HepG2 (cell line): ENCODE results near the gene SLC9A8. TPM values are rescaled to one million over a fixed set of nuclear protein-coding genes. Genes with fewer than 3 reads are reported as not detected.
A peak's percentile ranks its signal among the peaks of the same experiment; 100 is the strongest.

Experiments used
- ATAC-seq: fragments of 200-7000 bp; cut with Tn5 transposase; 3 replicates; pipeline ENCODE4 v1.9.1; 2020; ENCODE audit warnings: mild to moderate bottlenecking, moderate library complexity
- BruUV-seq: library from RNA; stranded (reverse); fragments of 400-500 nt; replicated peaks from 2 replicates; lab custom pipeline; 2021; lab: Mats Ljungman, UMichigan
- CTCF ChIA-PET: fragments of 300-600 bp; formaldehyde crosslinking; extraction: SDS; loops from one replicate; lab custom pipeline; 2021; ENCODE audit warnings: low total read pairs, inconsistent platforms, low intra/inter-chr PET ratio; lab: Yijun Ruan, JAX
- POLR2A ChIA-PET: fragments of 350-600 bp; sonication (Branson Sonifier 250); formaldehyde crosslinking; loops from one replicate; lab custom pipeline; 2020; ENCODE audit warnings: antibody characterized with exemption, inconsistent platforms; lab: Yijun Ruan, JAX
- DNase-seq: peaks from one replicate; pipeline ENCODE4 v3.0.0-alpha.2; 2015; ENCODE audit warnings: low spot score
- FAIRE-seq: peaks from 3 replicates; lab custom pipeline; 2011; peaks lifted over from hg19 to GRCh38; lab: Jason Lieb, UNC
- H2AFZ ChIP-seq: one replicate; pipeline ENCODE4 v1.6.1; 2011; ENCODE audit warnings: low read length, inconsistent platforms
- H3K27ac ChIP-seq: fragments of 300-600 bp; 3 replicates; pipeline ENCODE4 v1.8.0; 2011; ENCODE audit warnings: mixed run types, mild to moderate bottlenecking, mixed read lengths, low read length, inconsistent platforms; ENCODE audit not compliant: insufficient read depth; ENCODE audit errors: extremely low read length
- H3K27me3 ChIP-seq, 2 experiments: fragments of 200-600 bp in 1 of 2; 2 replicates in 1 of 2; 3 replicates in 1 of 2; pipeline versions ENCODE4 v1.6.0 to v1.8.0; 2011; ENCODE audit warnings: low read length in 2 of 2, mild to moderate bottlenecking in 2 of 2, moderate library complexity in 2 of 2, inconsistent platforms in 1 of 2; ENCODE audit not compliant: insufficient read depth in 2 of 2, control insufficient read depth in 1 of 2
- H3K36me3 ChIP-seq, 2 experiments: fragments of 200-600 bp in 1 of 2; replicated peaks in 1 of 2; 2 replicates in 1 of 2; 3 replicates in 1 of 2; pipeline versions ENCODE4 v1.5.1 to v1.8.0; 2011; ENCODE audit warnings: low read length in 2 of 2, inconsistent platforms in 1 of 2; ENCODE audit not compliant: insufficient read depth in 2 of 2, control insufficient read depth in 1 of 2
- H3K4me1 ChIP-seq: 2 replicates; pipeline ENCODE4 v1.5.1; 2012; ENCODE audit warnings: low read length, inconsistent platforms; ENCODE audit not compliant: insufficient read depth
- H3K4me2 ChIP-seq: 2 replicates; pipeline ENCODE4 v1.6.0; 2011; ENCODE audit warnings: low read depth, low read length, inconsistent platforms
- H3K4me3 ChIP-seq, 3 experiments: fragments of 200-600 bp in 1 of 3; sonication (generic), shearing (Covaris generic) in 1 of 3; replicated peaks in 1 of 3; 2 replicates each; pipeline ENCODE4 v1.5.1; 2011 to 2016; ENCODE audit warnings: low read length in 3 of 3, inconsistent platforms in 2 of 3, low read depth in 2 of 3, mild to moderate bottlenecking in 2 of 3, control low read depth in 1 of 3, mixed read lengths in 1 of 3; ENCODE audit not compliant: insufficient read depth in 1 of 3
- H3K79me2 ChIP-seq: one replicate; pipeline ENCODE4 v1.6.1; 2011; ENCODE audit warnings: low read length, inconsistent platforms; ENCODE audit not compliant: insufficient read depth
- H3K9ac ChIP-seq: 2 replicates; pipeline ENCODE4 v1.6.0; 2011; ENCODE audit warnings: mild to moderate bottlenecking, low read depth, low read length, inconsistent platforms; ENCODE audit not compliant: insufficient read depth
- H3K9me3 ChIP-seq: 2 replicates; pipeline ENCODE4 v1.5.1; 2012; ENCODE audit warnings: mild to moderate bottlenecking, low read length
- H4K20me1 ChIP-seq: 2 replicates; pipeline ENCODE4 v1.6.0; 2011; ENCODE audit warnings: inconsistent platforms, mild to moderate bottlenecking, low read length, moderate library complexity; ENCODE audit not compliant: insufficient read depth
- GABPA ChIP-seq, 2 experiments: IDR thresholded peaks; 2 replicates each; pipeline ENCODE4 v1.6.1; 2011 to 2016; ENCODE audit warnings: low read depth in 2 of 2, low read length in 1 of 2, missing biosample characterization in 1 of 2, missing genetic modification characterization in 1 of 2
- HOXA9 ChIP-seq: sonication (generic); formaldehyde crosslinking; IDR thresholded peaks from 2 replicates; pipeline ENCODE4 v1.8.1; 2022; ENCODE audit warnings: missing genetic modification reagents, mild to moderate bottlenecking, moderate library complexity, borderline replicate concordance
- ISL2 ChIP-seq: sonication (generic); formaldehyde crosslinking; IDR thresholded peaks from 2 replicates; pipeline ENCODE4 v1.5.0; 2020; ENCODE audit warnings: missing genetic modification reagents
- KDM2A ChIP-seq: sonication (generic); formaldehyde crosslinking; IDR thresholded peaks from 2 replicates; pipeline ENCODE4 v1.4.0; 2020; ENCODE audit warnings: low read depth, missing genetic modification reagents, borderline replicate concordance
- MEIS1 ChIP-seq: sonication (generic); formaldehyde crosslinking; IDR thresholded peaks from 2 replicates; pipeline ENCODE4 v1.9.0; 2021; ENCODE audit warnings: mild to moderate bottlenecking, missing genetic modification reagents, moderate library complexity, borderline replicate concordance
- NONO ChIP-seq, 2 experiments: fragments of 450-650 bp in 1 of 2; sonication (generic) in 1 of 2; formaldehyde crosslinking in 1 of 2; IDR thresholded peaks in 1 of 2; conservative IDR thresholded peaks in 1 of 2; 2 replicates each; pipeline versions ENCODE4 v1.6.1 to v1.8.0; 2017 to 2022; ENCODE audit warnings: mild to moderate bottlenecking in 1 of 2, missing genetic modification reagents in 1 of 2, moderate library complexity in 1 of 2
- POLR2AphosphoS2 ChIP-seq: IDR thresholded peaks from 2 replicates; pipeline ENCODE4 v1.6.1; 2011; ENCODE audit warnings: low read depth, low read length, improper control_type of control experiment
- ZFX ChIP-seq: sonication (generic); formaldehyde crosslinking; IDR thresholded peaks from 2 replicates; pipeline ENCODE4 v1.4.0; 2020; ENCODE audit warnings: mild to moderate bottlenecking, low read depth, missing genetic modification reagents, moderate library complexity
- ZNF263 ChIP-seq: sonication (generic); formaldehyde crosslinking; IDR thresholded peaks from 2 replicates; pipeline ENCODE4 v1.4.0; 2020; ENCODE audit warnings: missing genetic modification reagents
- ZNF296 ChIP-seq: sonication (generic); formaldehyde crosslinking; conservative IDR thresholded peaks from 2 replicates; pipeline ENCODE4 v1.5.0; 2020; ENCODE audit warnings: mild to moderate bottlenecking, missing genetic modification reagents
- ZNF30 ChIP-seq: sonication (generic); formaldehyde crosslinking; IDR thresholded peaks from 2 replicates; pipeline ENCODE4 v1.5.0; 2020; ENCODE audit warnings: mild to moderate bottlenecking, missing genetic modification reagents
- ZNF317 ChIP-seq: sonication (generic); formaldehyde crosslinking; IDR thresholded peaks from 2 replicates; pipeline ENCODE4 v1.5.0; 2020; ENCODE audit warnings: mild to moderate bottlenecking, missing genetic modification reagents
- ZXDC ChIP-seq: sonication (generic); formaldehyde crosslinking; IDR thresholded peaks from 2 replicates; pipeline ENCODE4 v1.5.0; 2020; ENCODE audit warnings: mild to moderate bottlenecking, missing genetic modification reagents
- WGBS: methylation state at CpG from one replicate; pipeline ENCODE4 v1.1.6; 2017; ENCODE audit warnings: low lambda C conversion rate; 5-methylcytosine and 5-hydroxymethylcytosine counted together
- in situ Hi-C: cut with HindIII; loops from 2 replicates; pipeline ENCODE4 v1.10.0; 2017; ENCODE audit warnings: low pct_unique_long_range_greater_than_20kb; ENCODE audit not compliant: extremely low pct_ligation_motif_present
- intact Hi-C: fragments of 100-400 bp; cut with micrococcal nuclease; formaldehyde crosslinking; loops from one replicate; pipeline ENCODE4 v1.10.0; 2022; ENCODE audit not compliant: unreplicated experiment
- polyA plus RNA-seq, 8 experiments: library from polyadenylated mRNA; depleted of rRNA in 3 of 8; stranded (reverse) in 7 of 8; unstranded in 1 of 8; fragments of >200 nt; fragmentation: Illumina TruSeq in 4 of 8; extraction: Trizol in 4 of 8; gene quantifications; 2 replicates each; pipeline versions ENCODE4 v1.2.1 to v1.2.3, GENCODE V29; 2011 to 2016; ENCODE audit warnings: low read depth in 4 of 8, missing spikeins in 1 of 8, mixed read lengths in 1 of 8; ENCODE audit not compliant: insufficient read depth in 1 of 8
- total RNA-seq, 5 experiments: library from RNA; depleted of rRNA; stranded (reverse); fragments of >200 nt; fragmentation: Illumina TruSeq; extraction: Trizol; gene quantifications; 2 replicates each; pipeline ENCODE4 v1.2.3, GENCODE V29; 2016; ENCODE audit warnings: low read depth in 1 of 5
- TF ChIP-seq, protein P1 (sequence below): sonication (generic); formaldehyde crosslinking; IDR thresholded peaks from 2 replicates; pipeline ENCODE4 v1.4.0; 2020; ENCODE audit warnings: missing genetic modification reagents, borderline replicate concordance

Gene SLC9A8
- total and polyA plus RNA-seq, 2 of the 13 experiments (the other 11 are each of a cell fraction or from before 2014, with no cell fraction given) = 4.1 to 7.4 TPM

GRCh38 chr20:49889001-49889934 lies 76.6 kb downstream of the SLC9A8 start (continued):
- TF ChIP-seq, protein P1, sequence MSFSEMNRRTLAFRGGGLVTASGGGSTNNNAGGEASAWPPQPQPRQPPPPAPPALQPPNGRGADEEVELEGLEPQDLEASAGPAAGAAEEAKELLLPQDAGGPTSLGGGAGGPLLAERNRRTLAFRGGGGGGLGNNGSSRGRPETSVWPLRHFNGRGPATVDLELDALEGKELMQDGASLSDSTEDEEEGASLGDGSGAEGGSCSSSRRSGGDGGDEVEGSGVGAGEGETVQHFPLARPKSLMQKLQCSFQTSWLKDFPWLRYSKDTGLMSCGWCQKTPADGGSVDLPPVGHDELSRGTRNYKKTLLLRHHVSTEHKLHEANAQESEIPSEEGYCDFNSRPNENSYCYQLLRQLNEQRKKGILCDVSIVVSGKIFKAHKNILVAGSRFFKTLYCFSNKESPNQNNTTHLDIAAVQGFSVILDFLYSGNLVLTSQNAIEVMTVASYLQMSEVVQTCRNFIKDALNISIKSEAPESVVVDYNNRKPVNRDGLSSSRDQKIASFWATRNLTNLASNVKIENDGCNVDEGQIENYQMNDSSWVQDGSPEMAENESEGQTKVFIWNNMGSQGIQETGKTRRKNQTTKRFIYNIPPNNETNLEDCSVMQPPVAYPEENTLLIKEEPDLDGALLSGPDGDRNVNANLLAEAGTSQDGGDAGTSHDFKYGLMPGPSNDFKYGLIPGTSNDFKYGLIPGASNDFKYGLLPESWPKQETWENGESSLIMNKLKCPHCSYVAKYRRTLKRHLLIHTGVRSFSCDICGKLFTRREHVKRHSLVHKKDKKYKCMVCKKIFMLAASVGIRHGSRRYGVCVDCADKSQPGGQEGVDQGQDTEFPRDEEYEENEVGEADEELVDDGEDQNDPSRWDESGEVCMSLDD (CRISPR knock-in tag) = no peak
- TF ChIP-seq HOXA9 (CRISPR knock-in tag) (no peak), ZNF263 (CRISPR knock-in tag) (no peak), ZFX (0 out of 2 replicates have a peak, but pooled peaks have one; percentile 5)

DNA sequence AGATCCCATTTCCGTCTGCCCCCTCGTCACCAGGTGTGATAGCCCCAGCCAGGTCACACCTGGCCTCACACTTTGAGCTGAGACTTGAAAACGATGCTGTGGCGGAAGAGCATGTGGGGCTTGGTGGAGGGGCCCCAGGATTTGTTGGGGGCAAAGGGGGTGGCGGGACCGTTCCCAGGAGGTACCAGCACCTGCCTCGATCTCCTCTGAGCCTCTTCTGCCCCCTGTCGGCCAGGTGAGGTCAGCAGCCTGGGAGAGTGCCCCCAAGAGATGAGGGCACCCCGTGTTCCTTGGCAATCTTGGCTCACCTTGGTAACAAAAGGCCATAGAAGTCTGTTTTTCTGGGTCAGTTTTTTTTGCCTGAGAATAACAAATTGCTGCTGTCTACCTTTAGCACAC lies 77.3 kb downstream of the SLC9A8 start:
- intact Hi-C loops (loop anchor here (2.0 kb wide), 2 partner anchors 39 to 349 kb away; no protein-coding TSS in a partner anchor), in situ Hi-C loops (loop anchor here (5.0 to 25.0 kb wide), 2 partner anchors 283 to 553 kb away; no protein-coding TSS in a partner anchor)
- no peak overlapping the region for H3K4me2 ChIP-seq
- H3K9ac ChIP-seq = no peak overlapping the region
- no peak overlapping the region for H2AFZ ChIP-seq
- FAIRE-seq (peak; percentile 56), ATAC-seq (no peak), DNase-seq (no peak)
- BruUV-seq = no TSS peak
- H4K20me1 ChIP-seq = no peaks in the 10 kb centered on the region
- CTCF ChIA-PET = interaction anchor here (1.6 to 4.3 kb wide), 4 partner anchors 28 to 348 kb away, joined by 3 to 74 read pairs (median 18); no protein-coding TSS in a partner anchor
- H3K4me3 ChIP-seq = no peak overlapping the region
- H3K27me3 ChIP-seq = no peaks in the 10 kb centered on the region
- H3K36me3 ChIP-seq = peaks cover 1 to 10% of the 10 kb centered on the region in 2 experiments; a peak in 3 of 5 replicates
- POLR2A ChIA-PET = interaction anchor here (1.0 to 1.2 kb wide), 2 partner anchors 10 to 26 kb away, joined by 3 read pairs; no protein-coding TSS in a partner anchor
- WGBS = 74% methylated on average over 8 of the region's 9 CpGs
- H3K27ac ChIP-seq = no peak overlapping the region
- no peaks in the 10 kb centered on the region for H3K9me3 ChIP-seq
- peaks cover 14% of the 10 kb centered on the region for H3K4me1 ChIP-seq
- H3K79me2 ChIP-seq = no peaks in the 10 kb centered on the region
- TF ChIP-seq ZXDC (0 out of 2 replicates have a peak, but pooled peaks have one; percentile 35), NONO (IDR thresholded peaks at IDR 0.05) (no peak), NONO (CRISPR knock-in tag; conservative IDR thresholded peaks at IDR 0.05) (no peak), ZNF296 (no peak), POLR2AphosphoS2 (no peak), ZNF317 (CRISPR knock-in tag) (no peak), ISL2 (no peak), ZNF263 (CRISPR knock-in tag) (no peak), KDM2A (peak; percentile 24; the same call in 1 of the 2 replicates), ZNF30 (CRISPR knock-in tag) (no peak), GABPA (IDR thresholded peaks at IDR 0.05; ENCODE audit: low read depth, low read length) (no peak), GABPA (CRISPR knock-in tag; IDR thresholded peaks at IDR 0.05; ENCODE audit: low read depth) (no peak), MEIS1 (CRISPR knock-in tag) (no peak)
